ENCODE data around the gene ISLR.

ISLR gene

GRCh38 chr15:74213858-74214284 is 40.4 kb downstream of the ISLR start:
- DNase-seq: no peak

DNA sequence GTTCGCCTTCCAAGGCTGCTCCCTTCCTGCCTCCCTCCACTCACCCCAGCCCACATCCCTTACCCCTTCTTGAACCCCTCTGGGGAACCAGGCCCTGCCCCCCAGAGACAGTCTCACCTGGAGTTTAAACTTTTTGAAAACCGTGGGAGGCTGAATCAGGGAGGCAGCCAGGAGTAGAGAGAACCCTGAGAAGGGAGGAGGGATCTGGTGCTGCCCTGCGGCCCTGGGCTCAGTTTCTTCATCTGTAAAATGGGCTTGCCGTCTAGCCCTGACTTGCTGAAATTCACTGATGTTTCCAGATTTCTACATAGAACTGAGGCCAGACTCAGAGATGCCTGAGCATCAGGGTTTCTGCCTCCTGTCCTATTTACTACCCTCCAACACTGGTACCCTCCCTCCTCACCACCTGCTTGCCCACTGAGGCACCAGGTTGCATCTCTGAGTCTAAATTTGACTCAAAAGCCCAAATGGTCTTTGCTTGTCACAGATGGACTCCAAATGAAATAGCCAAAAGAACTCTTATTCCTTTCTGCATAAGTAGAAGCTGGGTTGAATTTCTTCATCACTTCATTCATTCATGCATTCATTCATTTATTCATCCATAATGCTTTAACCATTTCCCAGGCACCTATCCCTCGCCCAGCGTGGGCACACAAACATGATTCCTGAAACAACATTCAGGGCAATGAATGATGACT is 41.0 kb downstream of the ISLR start:
- no peak for DNase-seq

DNA sequence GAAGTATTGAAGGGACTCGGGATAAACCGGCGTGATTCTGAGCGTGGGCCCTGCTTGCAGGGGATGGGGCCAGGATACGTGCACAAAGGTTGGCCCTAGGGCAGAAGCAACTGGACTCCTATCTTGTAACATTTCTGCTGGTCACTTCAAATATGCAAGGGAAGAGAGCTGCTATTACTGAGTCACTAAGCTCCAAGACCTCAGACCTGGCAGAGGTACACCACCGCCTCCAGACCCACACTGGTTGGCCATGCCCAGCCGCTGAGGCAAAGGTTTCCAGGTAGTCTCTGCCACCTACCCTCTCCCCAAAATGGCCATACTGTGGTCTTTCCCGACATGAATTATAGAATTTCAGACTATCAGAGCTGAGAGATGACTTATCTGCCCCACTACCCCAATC is 42.4 kb downstream of the ISLR start:
- no peak for DNase-seq

DNA sequence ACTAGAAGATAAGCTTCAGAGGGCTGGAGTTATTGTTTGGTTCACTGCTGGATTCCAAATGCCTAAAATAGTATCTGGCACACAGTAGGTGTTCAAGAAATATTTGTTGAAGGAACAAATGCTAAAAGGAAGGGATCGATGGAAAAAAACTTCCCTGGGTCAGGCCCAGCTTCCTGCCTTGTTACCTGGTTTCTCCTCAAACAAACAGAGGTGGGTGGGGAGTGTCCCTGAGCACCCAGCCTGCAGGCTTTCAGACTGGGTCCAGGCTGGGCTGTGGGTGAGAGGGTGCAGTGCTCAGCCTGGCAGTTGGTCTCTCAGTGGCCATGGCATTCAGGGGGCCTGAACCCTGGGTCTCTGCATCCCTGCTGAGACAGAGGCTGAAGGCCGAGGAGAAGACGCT is 43.4 kb downstream of the ISLR start:
- DNase-seq: no peak

- DNase-seq: no peak
Measured at GRCh38 chr15:74217907-74218885, 44.7 kb downstream of the ISLR start.

DNA sequence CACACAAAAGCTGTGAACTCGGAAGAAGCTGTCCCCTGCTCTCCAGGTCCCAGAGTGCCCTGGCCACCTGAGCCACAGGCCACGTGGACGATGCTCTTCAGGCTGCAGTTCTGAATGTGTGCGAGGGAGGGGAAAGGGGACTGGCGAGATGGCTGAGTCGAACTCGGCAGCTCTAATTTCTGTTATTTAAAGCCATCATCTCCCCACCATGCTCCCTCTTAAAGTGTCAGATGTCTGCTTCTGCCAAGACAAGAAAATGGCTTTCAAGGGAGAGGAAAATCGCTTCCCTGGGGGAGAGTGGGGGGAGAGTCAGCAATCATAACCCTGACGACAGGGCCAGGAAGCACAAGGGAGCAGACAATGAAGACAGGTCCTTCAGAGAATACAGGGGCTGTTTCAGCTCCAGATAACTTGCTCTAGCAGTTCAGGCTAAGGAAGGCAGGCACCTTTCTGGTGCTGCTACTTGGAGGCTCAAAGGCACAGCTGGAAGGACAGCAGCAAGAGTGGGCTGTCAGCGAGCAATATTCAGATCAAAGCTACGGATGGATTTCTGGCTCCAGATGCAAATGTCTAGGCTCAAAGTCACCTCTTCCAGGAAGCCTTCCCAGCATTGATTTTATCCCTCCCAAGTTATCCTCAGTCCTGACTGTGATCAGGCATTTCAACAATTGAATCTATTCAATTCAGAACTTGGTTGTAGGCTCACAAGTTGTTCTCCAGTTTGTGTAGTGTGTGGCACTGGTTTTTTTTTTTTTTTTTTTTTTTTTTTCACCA is 47.2 kb downstream of the ISLR start:
- no peak for DNase-seq

- no peak for DNase-seq
Measured at GRCh38 chr15:74221399-74222239, 48.1 kb downstream of the ISLR start.

GRCh38 chr15:74222240-74223119 is 49.0 kb downstream of the ISLR start:
- no peak for DNase-seq

GRCh38 chr15:74225928-74226327 is 52.4 kb downstream of the ISLR start:
- DNase-seq: no peak
